ENCODE data around the gene TRAPPC12.

Gene TRAPPC12

GRCh38 chr2:3434654-3435053 lies 55.2 kb downstream of the TRAPPC12 start:
- peaks cover 3% of the 10 kb centered on the region for H3K36me3 ChIP-seq (ENCODE audit: control insufficient read depth, insufficient read depth, low read length)
- no peak for DNase-seq
- no peak overlapping the region for H3K4me3 ChIP-seq (ENCODE audit: low read length)
- H3K23ac ChIP-seq (ENCODE audit: low read length) = no peak overlapping the region
- no peaks in the 10 kb centered on the region for H3K27me3 ChIP-seq (ENCODE audit: insufficient read depth, low read length, poor library complexity)
- no peak overlapping the region for H2BK120ac ChIP-seq (ENCODE audit: low read depth, low read length)
- no peak overlapping the region for H2BK15ac ChIP-seq (replicated peaks; ENCODE audit: low read depth)
- no peaks in the 10 kb centered on the region for H3K4me1 ChIP-seq (ENCODE audit: control insufficient read depth, low read depth, low read length)
- H3K79me1 ChIP-seq (ENCODE audit: low read length) = no peaks in the 10 kb centered on the region
- no peaks in the 10 kb centered on the region for H3K79me2 ChIP-seq (ENCODE audit: control insufficient read depth, insufficient read depth, low read length)
- H4K8ac ChIP-seq (ENCODE audit: low read depth, low read length) = no peak overlapping the region
- no peak overlapping the region for H3K4ac ChIP-seq (ENCODE audit: low read depth, low read length)
- H2AK5ac ChIP-seq (ENCODE audit: low read length) = no peak overlapping the region
- no peak overlapping the region for H3K18ac ChIP-seq (ENCODE audit: low read length)
- no peak overlapping the region for H3K4me2 ChIP-seq (ENCODE audit: low read length)
- no peak overlapping the region for H2BK5ac ChIP-seq (ENCODE audit: low read length)
- H3K9ac ChIP-seq (ENCODE audit: low read length) = no peak overlapping the region
- H3K27ac ChIP-seq (ENCODE audit: low read depth, low read length) = no peak overlapping the region
- H3K56ac ChIP-seq (ENCODE audit: low read length) = no peak overlapping the region
- no CpG with 5 or more reads among the region's 11 CpGs for WGBS (ENCODE audit: extremely low coverage, insufficient coverage, low lambda C conversion rate)
- H4K5ac ChIP-seq (ENCODE audit: low read length) = no peak overlapping the region

- Histone ChIP-seq H3K27ac (ENCODE audit: low read depth, low read length) (no peak overlapping the region), H3K4me3 (ENCODE audit: low read length) (no peak overlapping the region), H2AK5ac (ENCODE audit: low read length) (no peak overlapping the region), H4K8ac (ENCODE audit: low read depth, low read length) (no peak overlapping the region), H3K4me1 (ENCODE audit: control insufficient read depth, low read depth, low read length) (no peaks in the 10 kb centered on the region), H3K4me2 (ENCODE audit: low read length) (no peak overlapping the region), H3K18ac (ENCODE audit: low read length) (no peak overlapping the region), H3K79me1 (ENCODE audit: low read length) (no peaks in the 10 kb centered on the region), H4K5ac (ENCODE audit: low read length) (no peak overlapping the region), H2BK120ac (ENCODE audit: low read depth, low read length) (no peak overlapping the region), H3K23ac (ENCODE audit: low read length) (no peak overlapping the region), H3K56ac (ENCODE audit: low read length) (no peak overlapping the region), H3K9ac (ENCODE audit: low read length) (no peak overlapping the region), H2BK5ac (ENCODE audit: low read length) (no peak overlapping the region), H2BK15ac (replicated peaks; ENCODE audit: low read depth) (no peak overlapping the region), H3K4ac (ENCODE audit: low read depth, low read length) (no peak overlapping the region), H3K27me3 (ENCODE audit: insufficient read depth, low read length, poor library complexity) (no peaks in the 10 kb centered on the region), H3K36me3 (ENCODE audit: control insufficient read depth, insufficient read depth, low read length) (peaks cover 3% of the 10 kb centered on the region), H3K79me2 (ENCODE audit: control insufficient read depth, insufficient read depth, low read length) (no peaks in the 10 kb centered on the region)
- WGBS (ENCODE audit: extremely low coverage, insufficient coverage, low lambda C conversion rate) = no CpG with 5 or more reads among the region's 5 CpGs
- DNase-seq = no peak
Measured at GRCh38 chr2:3435445-3435844, 56.0 kb downstream of the TRAPPC12 start.

GRCh38 chr2:3440477-3440876 lies 61.0 kb downstream of the TRAPPC12 start:
- Histone ChIP-seq H3K27ac (ENCODE audit: low read depth, low read length) (no peak overlapping the region), H3K4me2 (ENCODE audit: low read length) (no peak overlapping the region), H3K27me3 (ENCODE audit: insufficient read depth, low read length, poor library complexity) (no peaks in the 10 kb centered on the region), H3K79me2 (ENCODE audit: control insufficient read depth, insufficient read depth, low read length) (no peaks in the 10 kb centered on the region), H3K4ac (ENCODE audit: low read depth, low read length) (no peak overlapping the region), H2BK5ac (ENCODE audit: low read length) (no peak overlapping the region), H3K9ac (ENCODE audit: low read length) (no peak overlapping the region), H3K4me1 (ENCODE audit: control insufficient read depth, low read depth, low read length) (no peaks in the 10 kb centered on the region), H3K79me1 (ENCODE audit: low read length) (no peaks in the 10 kb centered on the region), H4K5ac (ENCODE audit: low read length) (no peak overlapping the region), H2AK5ac (ENCODE audit: low read length) (no peak overlapping the region), H3K36me3 (ENCODE audit: control insufficient read depth, insufficient read depth, low read length) (peaks cover 4% of the 10 kb centered on the region), H2BK120ac (ENCODE audit: low read depth, low read length) (no peak overlapping the region), H2BK15ac (replicated peaks; ENCODE audit: low read depth) (no peak overlapping the region), H3K56ac (ENCODE audit: low read length) (no peak overlapping the region), H4K8ac (ENCODE audit: low read depth, low read length) (no peak overlapping the region), H3K4me3 (ENCODE audit: low read length) (no peak overlapping the region), H3K23ac (ENCODE audit: low read length) (no peak overlapping the region), H3K18ac (ENCODE audit: low read length) (no peak overlapping the region)
- no CpG with 5 or more reads among the region's 2 CpGs for WGBS (ENCODE audit: extremely low coverage, insufficient coverage, low lambda C conversion rate)
- no peak for DNase-seq

GRCh38 chr2:3441465-3441864 lies 62.0 kb downstream of the TRAPPC12 start:
- no peaks in the 10 kb centered on the region for H3K79me1 ChIP-seq (ENCODE audit: low read length)
- H3K9ac ChIP-seq (ENCODE audit: low read length) = no peak overlapping the region
- no peak overlapping the region for H3K56ac ChIP-seq (ENCODE audit: low read length)
- no peak overlapping the region for H4K8ac ChIP-seq (ENCODE audit: low read depth, low read length)
- no peak overlapping the region for H3K27ac ChIP-seq (ENCODE audit: low read depth, low read length)
- H2AK5ac ChIP-seq (ENCODE audit: low read length) = no peak overlapping the region
- H3K4me1 ChIP-seq (ENCODE audit: control insufficient read depth, low read depth, low read length) = no peaks in the 10 kb centered on the region
- no peak overlapping the region for H2BK5ac ChIP-seq (ENCODE audit: low read length)
- H3K4me3 ChIP-seq (ENCODE audit: low read length) = no peak overlapping the region
- peaks cover 4% of the 10 kb centered on the region for H3K36me3 ChIP-seq (ENCODE audit: control insufficient read depth, insufficient read depth, low read length)
- H3K18ac ChIP-seq (ENCODE audit: low read length) = no peak overlapping the region
- no peak overlapping the region for H2BK15ac ChIP-seq (replicated peaks; ENCODE audit: low read depth)
- no peak overlapping the region for H3K4ac ChIP-seq (ENCODE audit: low read depth, low read length)
- H3K4me2 ChIP-seq (ENCODE audit: low read length) = no peak overlapping the region
- H2BK120ac ChIP-seq (ENCODE audit: low read depth, low read length) = no peak overlapping the region
- H3K27me3 ChIP-seq (ENCODE audit: insufficient read depth, low read length, poor library complexity) = no peaks in the 10 kb centered on the region
- no peaks in the 10 kb centered on the region for H3K79me2 ChIP-seq (ENCODE audit: control insufficient read depth, insufficient read depth, low read length)
- no peak overlapping the region for H4K5ac ChIP-seq (ENCODE audit: low read length)
- no peak for DNase-seq
- H3K23ac ChIP-seq (ENCODE audit: low read length) = no peak overlapping the region

- Histone ChIP-seq H3K79me1 (ENCODE audit: low read length) (no peaks in the 10 kb centered on the region), H2BK15ac (replicated peaks; ENCODE audit: low read depth) (no peak overlapping the region), H3K79me2 (ENCODE audit: control insufficient read depth, insufficient read depth, low read length) (no peaks in the 10 kb centered on the region), H4K8ac (ENCODE audit: low read depth, low read length) (no peak overlapping the region), H3K36me3 (ENCODE audit: control insufficient read depth, insufficient read depth, low read length) (peaks cover 4% of the 10 kb centered on the region), H3K23ac (ENCODE audit: low read length) (no peak overlapping the region), H3K56ac (ENCODE audit: low read length) (no peak overlapping the region), H2BK5ac (ENCODE audit: low read length) (no peak overlapping the region), H3K9ac (ENCODE audit: low read length) (no peak overlapping the region), H3K27ac (ENCODE audit: low read depth, low read length) (no peak overlapping the region), H2AK5ac (ENCODE audit: low read length) (no peak overlapping the region), H2BK120ac (ENCODE audit: low read depth, low read length) (no peak overlapping the region), H3K4me2 (ENCODE audit: low read length) (no peak overlapping the region), H3K18ac (ENCODE audit: low read length) (no peak overlapping the region), H3K4me1 (ENCODE audit: control insufficient read depth, low read depth, low read length) (no peaks in the 10 kb centered on the region), H3K4ac (ENCODE audit: low read depth, low read length) (no peak overlapping the region), H3K27me3 (ENCODE audit: insufficient read depth, low read length, poor library complexity) (no peaks in the 10 kb centered on the region), H3K4me3 (ENCODE audit: low read length) (no peak overlapping the region), H4K5ac (ENCODE audit: low read length) (no peak overlapping the region)
- WGBS (ENCODE audit: extremely low coverage, insufficient coverage, low lambda C conversion rate) = no CpG with 5 or more reads among the region's 6 CpGs
- DNase-seq = no peak
Measured at GRCh38 chr2:3442185-3442584, 62.7 kb downstream of the TRAPPC12 start.

GRCh38 chr2:3443083-3443482 lies 63.6 kb downstream of the TRAPPC12 start:
- Histone ChIP-seq H3K27me3 (ENCODE audit: insufficient read depth, low read length, poor library complexity) (no peaks in the 10 kb centered on the region), H3K79me2 (ENCODE audit: control insufficient read depth, insufficient read depth, low read length) (no peaks in the 10 kb centered on the region), H3K27ac (ENCODE audit: low read depth, low read length) (no peak overlapping the region), H3K9ac (ENCODE audit: low read length) (no peak overlapping the region), H4K8ac (ENCODE audit: low read depth, low read length) (no peak overlapping the region), H3K4me3 (ENCODE audit: low read length) (no peak overlapping the region), H3K4me1 (ENCODE audit: control insufficient read depth, low read depth, low read length) (no peaks in the 10 kb centered on the region), H3K36me3 (ENCODE audit: control insufficient read depth, insufficient read depth, low read length) (peaks cover 4% of the 10 kb centered on the region), H2BK15ac (replicated peaks; ENCODE audit: low read depth) (no peak overlapping the region), H4K5ac (ENCODE audit: low read length) (no peak overlapping the region), H3K56ac (ENCODE audit: low read length) (no peak overlapping the region), H2BK5ac (ENCODE audit: low read length) (no peak overlapping the region), H3K4ac (ENCODE audit: low read depth, low read length) (no peak overlapping the region), H3K18ac (ENCODE audit: low read length) (no peak overlapping the region), H2AK5ac (ENCODE audit: low read length) (no peak overlapping the region), H3K4me2 (ENCODE audit: low read length) (no peak overlapping the region), H3K23ac (ENCODE audit: low read length) (no peak overlapping the region), H2BK120ac (ENCODE audit: low read depth, low read length) (no peak overlapping the region), H3K79me1 (ENCODE audit: low read length) (no peaks in the 10 kb centered on the region)
- no peak for DNase-seq
- no CpG with 5 or more reads among the region's 11 CpGs for WGBS (ENCODE audit: extremely low coverage, insufficient coverage, low lambda C conversion rate)

Data from mesendoderm (in vitro differentiated cells).